IPS-NIHi11 (cell line): ENCODE data around the gene CALU.

ENCODE experiments used
- DNase-seq: peaks from one replicate; pipeline ENCODE4 v3.0.0; 2012; ENCODE audit warnings: mixed read lengths, low spot score

CALU gene

GRCh38 chr7:128724743-128725142 lies 14.4 kb upstream of the CALU start:
- no peak for DNase-seq

DNA sequence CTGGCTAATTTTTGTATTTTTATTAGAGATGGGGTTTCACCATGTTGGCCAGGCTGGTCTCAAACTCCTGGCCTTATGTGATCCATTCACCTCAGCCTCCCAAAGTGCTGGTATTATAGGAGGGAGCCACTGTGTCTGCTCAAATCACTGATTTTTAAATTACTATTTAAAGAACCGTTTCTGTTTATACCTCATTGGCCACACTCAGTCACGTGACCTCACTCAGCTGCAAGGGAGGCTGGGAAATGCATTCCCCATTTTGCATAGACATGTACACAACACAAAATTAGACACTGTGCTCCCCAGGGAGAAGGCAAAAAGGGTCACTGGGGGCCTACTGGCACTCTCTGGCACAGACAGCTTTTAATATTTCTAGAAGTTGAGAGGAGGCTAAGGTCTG lies 13.6 kb upstream of the CALU start:
- no peak for DNase-seq

GRCh38 chr7:128726059-128726736 lies 13.0 kb upstream of the CALU start:
- DNase-seq, result no peak

- no peak for DNase-seq
Observed at GRCh38 chr7:128726737-128727072, 12.5 kb upstream of the CALU start.

- no peak for DNase-seq
Observed at GRCh38 chr7:128727239-128727638, 11.9 kb upstream of the CALU start.

DNA sequence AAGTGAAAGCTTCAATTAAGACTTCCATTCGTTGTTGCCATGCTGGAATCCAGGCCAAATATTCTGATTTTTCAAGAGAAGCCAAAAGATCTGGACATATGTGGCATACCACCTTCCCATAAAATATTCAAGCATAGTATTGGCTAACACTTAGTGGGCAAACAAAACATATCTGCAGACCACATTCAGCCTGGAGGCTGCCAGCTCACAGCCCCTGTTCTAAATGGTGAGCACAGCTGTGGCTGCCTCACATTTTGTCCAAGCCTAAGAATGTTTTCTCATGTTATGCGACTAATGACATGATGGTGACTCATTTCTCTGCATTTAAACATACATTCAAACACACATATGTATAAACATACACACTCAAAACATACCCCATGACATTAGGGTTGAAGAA lies 10.6 kb upstream of the CALU start:
- DNase-seq, result no peak

- DNase-seq, result no peak
Observed at GRCh38 chr7:128729494-128729893, 9.7 kb upstream of the CALU start.

DNA sequence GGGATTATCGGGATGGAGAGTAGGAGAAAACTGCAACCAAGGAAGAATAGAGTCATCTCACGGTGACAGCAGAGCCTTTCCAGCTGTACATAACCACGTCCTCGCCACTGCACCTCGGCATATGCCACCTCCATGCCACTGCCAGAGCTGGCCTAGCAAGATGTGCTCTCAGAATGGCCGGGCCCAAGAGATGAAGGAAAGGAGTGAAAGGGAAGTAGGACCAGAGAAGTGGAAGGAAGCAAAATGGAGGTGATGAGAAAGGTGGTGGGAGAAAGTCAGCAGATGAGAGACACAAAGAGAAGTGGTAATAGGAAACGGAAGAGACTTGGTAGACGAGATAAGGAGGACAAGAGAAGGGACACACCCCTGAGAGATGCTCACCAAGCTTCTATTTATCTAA lies 8.0 kb upstream of the CALU start:
- DNase-seq, result no peak

GRCh38 chr7:128732521-128733277 lies 6.5 kb upstream of the CALU start:
- DNase-seq, result no peak

DNA sequence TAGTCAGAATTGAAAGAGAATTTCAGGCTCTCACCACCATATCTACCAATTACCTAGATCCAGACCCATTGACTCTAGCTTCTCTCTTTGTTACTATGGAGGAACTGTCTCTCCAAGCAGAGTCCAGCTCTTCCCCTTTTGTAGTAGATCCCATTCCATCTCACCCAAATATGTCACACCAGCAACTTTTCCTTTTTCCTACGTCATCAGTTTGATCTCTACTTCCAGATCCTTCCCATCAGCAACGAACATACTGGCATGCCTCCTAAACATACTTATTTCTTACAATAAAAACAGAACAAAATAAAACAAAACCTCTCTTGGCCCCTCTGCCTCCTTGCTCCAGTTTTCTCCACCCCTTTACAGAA lies 5.9 kb upstream of the CALU start:
- no peak for DNase-seq

DNA sequence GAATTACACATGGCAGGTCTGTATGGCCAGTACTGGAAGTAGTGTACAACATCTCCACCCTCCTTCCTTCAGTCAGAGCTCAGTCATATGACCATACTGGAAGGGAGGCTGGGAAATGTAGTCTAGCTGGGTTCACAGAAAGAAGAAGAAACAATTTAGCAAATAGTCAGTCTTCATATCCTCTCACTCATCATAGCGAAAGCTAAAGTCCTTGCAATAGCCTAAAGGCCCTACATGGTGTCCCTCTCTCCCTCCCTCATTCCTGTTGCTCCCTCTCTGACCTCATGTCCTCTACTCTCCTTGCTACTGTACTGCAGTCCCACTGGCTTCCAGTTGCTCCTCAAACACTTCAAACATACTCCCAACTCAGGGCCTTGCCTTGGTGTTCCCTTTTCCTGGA lies 4.3 kb upstream of the CALU start:
- no peak for DNase-seq

DNA sequence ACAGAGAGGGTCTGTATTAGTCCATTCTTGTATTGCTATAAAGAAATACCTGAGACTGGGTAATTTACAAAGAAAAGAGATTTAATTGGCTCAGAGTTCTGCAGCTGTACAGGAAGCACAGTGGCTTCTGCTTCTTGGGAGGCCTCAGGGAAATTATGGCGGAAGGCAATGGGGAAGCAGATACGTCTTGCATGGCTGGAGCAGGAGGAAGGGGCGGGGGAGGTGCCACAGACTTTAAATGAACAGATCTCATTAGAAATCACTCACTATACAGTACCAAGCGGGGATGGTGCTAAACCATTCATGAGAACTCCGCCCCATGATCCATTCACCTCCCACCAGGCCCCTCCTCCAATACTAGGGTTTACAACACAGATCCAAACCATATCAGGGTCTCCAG lies 3.7 kb upstream of the CALU start:
- no peak for DNase-seq

GRCh38 chr7:128737441-128737840 lies 1.7 kb upstream of the CALU start:
- DNase-seq, result no peak

DNA sequence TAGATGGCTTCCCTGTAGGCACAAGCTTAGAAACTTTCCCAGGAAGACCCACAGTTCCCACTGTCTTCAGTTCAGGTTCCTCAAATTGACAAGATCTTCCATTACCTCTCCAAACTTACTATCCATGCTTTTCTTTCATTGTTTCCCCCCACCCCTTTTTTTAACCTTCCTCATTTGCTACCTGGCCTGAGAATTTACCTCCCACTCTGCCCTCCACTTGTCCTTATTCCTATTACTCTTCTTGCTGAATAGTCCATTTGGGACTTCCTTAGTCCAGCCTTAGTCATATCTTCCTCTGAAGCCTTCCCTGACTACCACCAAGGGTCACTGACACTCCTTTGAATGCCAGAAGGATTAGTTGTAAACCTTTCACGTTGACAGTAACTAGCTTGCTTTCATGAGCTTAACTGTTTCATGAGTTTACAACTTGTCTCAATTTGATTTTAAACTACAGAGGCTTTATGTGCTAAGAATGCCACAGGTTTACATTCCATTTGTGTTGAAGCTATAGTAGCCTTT lies 1.2 kb upstream of the CALU start:
- DNase-seq, result no peak

DNA sequence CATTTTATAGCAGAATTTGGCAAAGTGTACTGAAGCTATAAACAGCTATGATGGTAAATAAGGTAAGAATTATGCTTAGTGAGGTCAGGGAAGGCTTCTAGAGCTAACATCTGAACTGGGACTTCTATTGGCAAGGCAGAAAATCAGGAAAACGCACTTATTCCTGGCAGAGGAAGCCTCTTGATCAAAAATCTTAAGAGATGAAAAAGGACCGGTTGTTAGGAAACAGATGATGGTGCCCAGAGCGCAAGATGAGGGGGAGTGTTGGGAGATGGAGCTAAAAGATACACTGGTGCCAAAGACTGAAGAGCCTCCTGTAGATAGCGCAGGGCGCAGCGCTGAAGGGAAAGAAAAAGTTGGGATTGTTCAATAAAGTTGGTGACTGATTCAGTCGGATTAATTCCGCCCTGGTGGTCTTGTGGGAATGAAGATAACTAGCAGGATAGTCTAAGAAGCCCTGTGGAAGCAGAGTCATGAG lies 550 bp upstream of the CALU start:
- DNase-seq, result no peak

DNA sequence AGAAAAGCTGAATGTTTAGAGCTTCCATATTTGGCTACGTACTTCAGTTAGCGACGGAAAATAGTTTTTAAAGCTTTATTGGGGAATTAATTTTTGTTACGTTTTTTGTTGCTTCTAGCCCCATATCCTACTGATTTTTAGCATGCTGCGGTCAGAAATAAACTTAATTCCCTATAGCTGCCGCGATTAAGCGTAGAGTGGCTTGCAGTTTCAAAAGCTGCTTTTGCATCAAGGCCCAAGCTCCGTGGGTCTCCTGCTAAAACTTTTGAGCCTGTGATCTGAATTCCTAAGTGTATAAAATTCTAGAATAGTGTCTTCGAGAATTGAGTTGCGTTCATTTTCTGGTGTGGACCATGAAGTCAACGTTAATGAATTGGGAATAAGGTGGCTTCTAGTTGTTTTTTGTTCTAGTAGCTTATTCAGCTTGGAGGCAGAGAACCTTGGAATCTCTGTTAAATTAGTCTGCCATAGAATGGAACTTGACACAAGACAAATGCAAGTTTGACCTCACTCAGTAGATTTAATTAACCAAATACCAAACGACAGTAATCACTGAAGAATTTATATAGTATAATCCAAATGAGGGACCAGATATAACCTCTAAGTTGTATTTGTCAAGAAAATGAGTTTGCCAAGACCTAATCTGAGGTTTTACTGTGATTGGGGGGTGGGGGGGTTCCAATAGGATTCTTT lies 977 bp downstream of the CALU start:
- no peak for DNase-seq

DNA sequence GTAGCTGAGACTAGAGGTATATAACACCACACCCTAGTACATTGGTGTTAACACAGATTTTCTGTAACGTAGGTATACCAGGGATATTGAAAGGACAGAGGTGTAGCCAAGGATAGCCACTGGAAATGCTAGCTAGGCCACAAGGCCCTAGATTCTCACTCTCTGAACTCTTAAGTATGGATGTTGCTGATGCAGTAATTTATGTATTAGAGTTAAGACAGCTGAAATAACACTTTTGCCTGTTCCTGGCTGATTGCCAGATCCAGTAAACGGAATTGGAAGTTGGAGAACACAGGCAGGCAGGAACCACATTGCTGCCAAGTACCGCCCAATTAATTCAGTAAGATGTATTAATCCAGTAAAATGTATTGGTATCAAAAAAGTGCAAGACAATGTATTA lies 1.8 kb downstream of the CALU start:
- DNase-seq, result no peak

- no peak for DNase-seq
Observed at GRCh38 chr7:128741491-128741890, 2.3 kb downstream of the CALU start.

DNA sequence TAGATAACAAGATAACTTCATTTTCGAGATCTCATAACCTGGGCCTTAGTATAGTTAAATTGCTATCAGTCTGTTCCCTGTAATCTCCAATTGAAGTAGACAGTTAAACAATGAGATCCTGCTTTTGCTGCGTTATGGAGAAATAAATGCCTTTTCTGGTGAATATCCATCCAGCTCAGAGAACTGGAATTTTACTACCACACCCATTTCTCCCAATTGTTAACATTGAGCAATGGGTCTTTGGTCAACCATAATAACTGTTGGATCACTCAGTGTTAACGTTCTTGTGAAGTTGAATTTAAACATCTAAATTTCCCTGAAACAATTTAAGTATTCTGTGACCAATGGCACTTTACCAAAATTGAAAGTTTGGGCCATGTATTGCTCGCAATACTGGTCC lies 3.0 kb downstream of the CALU start:
- no peak for DNase-seq

- no peak for DNase-seq
Observed at GRCh38 chr7:128743112-128743772, 4.1 kb downstream of the CALU start.

- no peak for DNase-seq
Observed at GRCh38 chr7:128744366-128744905, 5.3 kb downstream of the CALU start.

GRCh38 chr7:128745706-128746105 lies 6.5 kb downstream of the CALU start:
- no peak for DNase-seq
